ENCODE measurements around the gene VAMP1.

- TF ChIP-seq, protein P1, sequence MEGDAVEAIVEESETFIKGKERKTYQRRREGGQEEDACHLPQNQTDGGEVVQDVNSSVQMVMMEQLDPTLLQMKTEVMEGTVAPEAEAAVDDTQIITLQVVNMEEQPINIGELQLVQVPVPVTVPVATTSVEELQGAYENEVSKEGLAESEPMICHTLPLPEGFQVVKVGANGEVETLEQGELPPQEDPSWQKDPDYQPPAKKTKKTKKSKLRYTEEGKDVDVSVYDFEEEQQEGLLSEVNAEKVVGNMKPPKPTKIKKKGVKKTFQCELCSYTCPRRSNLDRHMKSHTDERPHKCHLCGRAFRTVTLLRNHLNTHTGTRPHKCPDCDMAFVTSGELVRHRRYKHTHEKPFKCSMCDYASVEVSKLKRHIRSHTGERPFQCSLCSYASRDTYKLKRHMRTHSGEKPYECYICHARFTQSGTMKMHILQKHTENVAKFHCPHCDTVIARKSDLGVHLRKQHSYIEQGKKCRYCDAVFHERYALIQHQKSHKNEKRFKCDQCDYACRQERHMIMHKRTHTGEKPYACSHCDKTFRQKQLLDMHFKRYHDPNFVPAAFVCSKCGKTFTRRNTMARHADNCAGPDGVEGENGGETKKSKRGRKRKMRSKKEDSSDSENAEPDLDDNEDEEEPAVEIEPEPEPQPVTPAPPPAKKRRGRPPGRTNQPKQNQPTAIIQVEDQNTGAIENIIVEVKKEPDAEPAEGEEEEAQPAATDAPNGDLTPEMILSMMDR (IDR thresholded peaks at IDR 0.05) = no peak
- TF ChIP-seq POLR2A (IDR thresholded peaks at IDR 0.05) = no peak
Measured at GRCh38 chr12:6459004-6459337, 11.5 kb downstream of the VAMP1 start.

Measured in lower leg skin (tissue), 3 donors.